H1 (cell line): Measurements from ENCODE around the gene UBN2. TPM values are rescaled to one million over a fixed set of nuclear protein-coding genes. Genes with fewer than 3 reads are reported as not detected.

ENCODE experiments used
- CBX5 ChIP-seq: fragments of 300-800, 300-1000 bp; sonication (generic); IDR thresholded peaks from 2 replicates; pipeline ENCODE4 v1.7.1; 2016; ENCODE audit warnings: antibody characterized with exemption, low read length, low read depth
- CHD2 ChIP-seq: IDR thresholded peaks from 2 replicates; pipeline ENCODE4 v1.6.1; 2012; ENCODE audit warnings: low read length, improper control_type of control experiment
- EGR1 ChIP-seq: IDR thresholded peaks from 2 replicates; pipeline ENCODE4 v1.6.1; 2011; ENCODE audit warnings: low read depth, low read length, borderline replicate concordance
- FOSL1 ChIP-seq: IDR thresholded peaks from 2 replicates; pipeline ENCODE4 v1.6.1; 2011; ENCODE audit warnings: mild to moderate bottlenecking, low read depth, low read length, moderate library complexity; ENCODE audit not compliant: insufficient read depth
- KDM1A ChIP-seq: fragments of 200-600, 300-600 bp; sonication (generic); IDR thresholded peaks from 2 replicates; pipeline ENCODE4 v1.7.1; 2016; ENCODE audit warnings: mild to moderate bottlenecking, low read length, borderline replicate concordance
- RAD21 ChIP-seq, 2 experiments: IDR thresholded peaks in 1 of 2; conservative IDR thresholded peaks in 1 of 2; 2 replicates each; pipeline ENCODE4 v1.6.1; 2011; ENCODE audit warnings: low read depth in 2 of 2, low read length in 2 of 2, improper control_type of control experiment in 1 of 2, inconsistent platforms in 1 of 2, mild to moderate bottlenecking in 1 of 2, moderate library complexity in 1 of 2
- RBBP5 ChIP-seq: IDR thresholded peaks from 2 replicates; pipeline ENCODE4 v1.7.1; 2012; ENCODE audit warnings: low read depth, mild to moderate bottlenecking, inconsistent platforms, low read length, moderate library complexity, borderline replicate concordance
- SP4 ChIP-seq: IDR thresholded peaks from 2 replicates; pipeline ENCODE4 v1.6.1; 2012; ENCODE audit warnings: low read length, inconsistent platforms
- TBP ChIP-seq: IDR thresholded peaks from 2 replicates; pipeline ENCODE4 v1.6.1; 2011; ENCODE audit warnings: low read depth, low read length, improper control_type of control experiment
- TCF12 ChIP-seq: IDR thresholded peaks from 2 replicates; pipeline ENCODE4 v1.6.1; 2011; ENCODE audit warnings: low read depth, mild to moderate bottlenecking, low read length
- ZNF274 ChIP-seq: IDR thresholded peaks from 2 replicates; pipeline ENCODE4 v1.7.0; 2012; ENCODE audit warnings: low read length, borderline replicate concordance; ENCODE audit errors: extremely low read depth
- polyA plus RNA-seq, 7 experiments: library from polyadenylated mRNA; depleted of rRNA in 3 of 7; stranded (reverse) in 5 of 7; unstranded in 2 of 7; fragments of >200 nt in 5 of 7; fragments of 200-250 nt in 2 of 7; gene quantifications; 1 replicate in 5 of 7; 2 replicates in 1 of 7; 4 replicates in 1 of 7; pipeline versions ENCODE4 v1.2.1 to v1.2.3, GENCODE V29; 2011 to 2013; ENCODE audit warnings: missing spikeins in 2 of 7, mixed read lengths in 2 of 7
- total RNA-seq: library from RNA; stranded (reverse); fragmentation: NEBNext Ultra II Directional; extraction: Animal tissue kit (Norgen Biotek cat#: 25700); gene quantifications from 2 replicates; pipeline ENCODE4 v1.2.1, GENCODE V29; 2021

UBN2 gene
- total and polyA plus RNA-seq, 2 of the 8 experiments (the other 6 are each of a cell fraction or from before 2014, with no cell fraction given) = 4.1 to 39.6 TPM

DNA sequence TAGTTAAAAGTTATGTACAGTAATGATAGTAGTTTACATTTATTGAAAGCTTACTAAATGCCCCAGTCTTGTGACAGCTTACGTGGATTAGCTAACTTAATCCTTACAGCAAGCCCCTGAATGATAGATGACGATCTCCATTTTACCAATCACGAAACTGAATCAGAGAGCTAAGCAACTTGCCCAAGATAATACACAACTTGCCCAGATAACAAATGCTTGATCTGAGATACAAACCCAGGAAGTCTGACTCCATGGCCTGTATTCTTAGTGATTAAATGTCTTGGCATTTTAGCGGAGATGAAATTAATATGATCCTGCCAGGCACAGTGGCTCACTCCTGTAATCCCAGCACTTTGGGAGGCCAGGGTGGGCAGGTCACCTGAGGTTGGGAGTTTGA lies 63.2 kb downstream of the UBN2 start (continued):
- TF ChIP-seq RAD21 (IDR thresholded peaks at IDR 0.05 in 1 of 2, conservative IDR thresholded peaks at IDR 0.05 in 1 of 2; ENCODE audit: low read depth in 2 of 2, low read length in 2 of 2) = no peak
- TF ChIP-seq CHD2 = no peak
- no peak for TF ChIP-seq KDM1A
- TF ChIP-seq SP4 = no peak
- TF ChIP-seq RBBP5 = no peak
- TF ChIP-seq TBP = no peak
- no peak for TF ChIP-seq CBX5
- TF ChIP-seq FOSL1 = no peak
- TF ChIP-seq TCF12 = no peak
- no peak for TF ChIP-seq EGR1
- TF ChIP-seq ZNF274 = no peak
